AG09309 (cell line): ENCODE measurements around the gene RBBP5.

Experiments used
- DNase-seq: peaks from one replicate; pipeline ENCODE4 v3.0.0-alpha.2; 2010; ENCODE audit warnings: low read depth
- H3K4me3 ChIP-seq: 2 replicates; pipeline ENCODE4 v1.5.1; 2011; ENCODE audit warnings: mild to moderate bottlenecking, low read depth, low read length, moderate library complexity; ENCODE audit not compliant: control insufficient read depth
- TF ChIP-seq, protein P1 (sequence below): IDR thresholded peaks from 2 replicates; pipeline ENCODE4 v1.5.1; 2011; ENCODE audit warnings: mild to moderate bottlenecking, low read depth, low read length, inconsistent platforms; ENCODE audit not compliant: insufficient read depth, control insufficient read depth; ENCODE audit errors: missing control alignments

The RBBP5 gene

DNA sequence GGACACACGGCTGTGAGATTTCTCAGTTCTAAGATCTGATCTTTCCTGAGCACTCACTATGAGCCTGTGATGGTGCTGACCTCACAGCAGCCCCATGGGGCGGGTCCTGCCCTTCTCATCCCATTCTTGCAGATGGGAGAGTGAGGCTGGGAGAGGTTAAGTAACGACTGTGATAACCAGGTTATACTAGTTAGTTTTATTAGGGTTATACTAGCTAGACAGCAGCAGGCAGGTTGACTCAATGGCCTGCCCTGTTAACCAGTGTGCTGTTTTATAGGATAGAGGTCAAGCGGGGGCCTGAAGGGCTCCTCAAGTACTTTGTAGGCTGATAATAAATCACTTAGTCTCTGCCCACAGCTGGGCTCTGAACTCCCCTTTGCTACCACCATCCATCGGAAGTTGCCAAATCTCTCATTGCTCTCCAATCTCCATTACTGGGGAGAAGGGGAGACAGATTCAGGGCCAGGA is 74.0 kb downstream of the RBBP5 start:
- H3K4me3 ChIP-seq, result no peak overlapping the region
- TF ChIP-seq, protein P1, sequence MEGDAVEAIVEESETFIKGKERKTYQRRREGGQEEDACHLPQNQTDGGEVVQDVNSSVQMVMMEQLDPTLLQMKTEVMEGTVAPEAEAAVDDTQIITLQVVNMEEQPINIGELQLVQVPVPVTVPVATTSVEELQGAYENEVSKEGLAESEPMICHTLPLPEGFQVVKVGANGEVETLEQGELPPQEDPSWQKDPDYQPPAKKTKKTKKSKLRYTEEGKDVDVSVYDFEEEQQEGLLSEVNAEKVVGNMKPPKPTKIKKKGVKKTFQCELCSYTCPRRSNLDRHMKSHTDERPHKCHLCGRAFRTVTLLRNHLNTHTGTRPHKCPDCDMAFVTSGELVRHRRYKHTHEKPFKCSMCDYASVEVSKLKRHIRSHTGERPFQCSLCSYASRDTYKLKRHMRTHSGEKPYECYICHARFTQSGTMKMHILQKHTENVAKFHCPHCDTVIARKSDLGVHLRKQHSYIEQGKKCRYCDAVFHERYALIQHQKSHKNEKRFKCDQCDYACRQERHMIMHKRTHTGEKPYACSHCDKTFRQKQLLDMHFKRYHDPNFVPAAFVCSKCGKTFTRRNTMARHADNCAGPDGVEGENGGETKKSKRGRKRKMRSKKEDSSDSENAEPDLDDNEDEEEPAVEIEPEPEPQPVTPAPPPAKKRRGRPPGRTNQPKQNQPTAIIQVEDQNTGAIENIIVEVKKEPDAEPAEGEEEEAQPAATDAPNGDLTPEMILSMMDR, result no peak
- DNase-seq, result no peak

DNA sequence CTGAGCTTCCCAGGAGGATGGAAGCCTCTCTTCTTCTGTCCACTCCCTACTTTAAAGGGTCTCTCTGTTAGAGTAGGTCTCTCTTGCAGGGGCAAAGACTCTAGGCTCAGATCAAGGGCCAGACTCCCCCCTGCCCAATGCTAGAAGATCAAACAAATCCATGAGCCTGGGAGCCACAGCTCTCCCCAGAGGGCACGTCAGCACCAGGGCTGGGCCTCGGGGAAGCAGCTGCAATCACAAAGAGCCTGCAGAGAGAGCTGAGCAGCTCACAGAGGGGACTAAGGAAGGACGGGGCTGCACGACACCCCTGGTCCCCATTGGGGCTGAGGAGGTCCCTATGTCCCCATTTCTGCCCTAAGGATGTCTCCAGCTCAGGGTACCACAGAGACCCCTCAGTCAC is 74.9 kb downstream of the RBBP5 start:
- DNase-seq, result no peak
- TF ChIP-seq, protein P1, result no peak

GRCh38 chr1:205045146-205045545 is 76.6 kb downstream of the RBBP5 start:
- H3K4me3 ChIP-seq, result no peak overlapping the region
- no peak for DNase-seq
- TF ChIP-seq, protein P1, result no peak

More for the DNA sequence above, 74.9 kb downstream of the RBBP5 start:
- no peak overlapping the region for H3K4me3 ChIP-seq

DNA sequence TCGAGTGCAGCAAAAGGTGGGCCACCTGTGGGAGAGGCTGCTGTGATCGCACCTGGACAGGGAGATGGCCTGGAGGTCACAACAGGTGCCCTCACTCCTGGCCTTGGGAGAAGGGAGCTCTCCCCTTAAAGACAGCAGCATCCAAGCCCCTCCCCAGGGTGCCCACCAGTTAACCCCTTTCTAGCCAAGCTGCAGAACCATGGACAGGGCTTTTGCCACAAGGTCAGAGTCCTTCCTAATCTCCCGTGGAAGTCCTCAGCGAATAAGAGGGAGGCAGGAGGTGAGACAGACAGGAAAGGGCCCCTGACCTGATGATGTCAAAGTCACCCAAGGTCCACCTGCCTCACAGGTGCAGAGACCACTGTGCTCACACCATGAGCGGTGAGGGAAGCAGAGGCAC is 77.0 kb downstream of the RBBP5 start:
- no peak for DNase-seq
- no peak overlapping the region for H3K4me3 ChIP-seq
- TF ChIP-seq, protein P1, result no peak

GRCh38 chr1:205043866-205044265 is 77.9 kb downstream of the RBBP5 start:
- H3K4me3 ChIP-seq, result no peak overlapping the region
- TF ChIP-seq, protein P1, result no peak
- no peak for DNase-seq

DNA sequence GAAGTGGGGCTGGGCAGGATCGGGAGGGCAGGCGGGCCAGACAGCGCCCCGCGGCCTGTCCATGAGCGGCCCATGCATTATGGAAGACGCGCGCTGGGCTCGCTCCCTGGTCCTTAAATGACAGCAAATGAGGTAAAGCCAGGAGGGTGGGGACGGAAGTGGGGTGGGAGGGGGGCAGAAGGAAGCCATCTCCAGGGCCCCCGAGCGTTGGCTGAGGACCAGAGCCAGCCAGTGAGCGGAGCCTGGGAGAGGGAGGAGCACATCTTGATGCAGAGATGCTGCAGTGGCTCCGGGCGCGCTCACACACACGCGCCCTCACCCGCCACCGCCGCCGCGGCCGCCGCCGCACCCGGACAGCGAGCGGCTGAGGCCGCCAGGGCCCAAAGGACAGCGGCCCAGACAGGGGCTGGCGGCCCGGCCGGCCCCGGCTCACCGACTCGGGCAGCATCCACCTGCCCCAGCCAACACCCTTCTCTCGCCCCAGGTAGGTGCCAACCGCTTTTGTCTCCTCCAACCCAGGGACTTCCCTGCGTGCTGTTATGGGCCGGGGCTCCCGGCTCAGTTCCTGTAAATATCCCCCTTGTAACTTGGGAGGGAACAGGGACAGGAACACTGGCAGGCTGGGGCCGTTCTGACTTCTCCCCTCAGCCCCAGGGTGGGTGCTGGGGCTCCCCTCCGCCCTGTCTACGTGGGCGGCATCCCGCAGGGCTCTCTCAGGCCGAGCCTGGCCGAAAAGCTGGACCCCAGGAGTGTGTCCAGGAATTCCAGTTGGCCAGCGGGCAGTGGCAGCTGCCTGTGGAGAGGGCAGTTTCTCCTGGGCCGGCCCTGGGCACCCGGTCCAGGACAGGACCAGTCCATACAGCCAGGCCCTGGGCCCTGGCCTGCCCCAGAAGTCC is 78.6 kb downstream of the RBBP5 start, which contains the start of gene CNTN2:
TSS of gene CNTN2 (plus strand) at position 302 of the 896 bp plus-strand sequence. CDS start 9,974 bp downstream, outside the sequence.
- TF ChIP-seq, protein P1, result no peak
- DNase-seq, result no peak
- no peak within 1 kb of the TSS for H3K4me3 ChIP-seq
